HepG2 (cell line): ENCODE measurements around the gene DIP2C. TPM values are rescaled to one million over a fixed set of nuclear protein-coding genes. Genes with fewer than 3 reads are reported as not detected.

Experiments
- ARNT2 ChIP-seq: sonication (generic); formaldehyde crosslinking; IDR thresholded peaks from 2 replicates; pipeline ENCODE4 v1.8.0; 2022; ENCODE audit warnings: mild to moderate bottlenecking, low read depth, missing genetic modification reagents, moderate library complexity
- E2F1 ChIP-seq: sonication (generic); formaldehyde crosslinking; IDR thresholded peaks from 2 replicates; pipeline ENCODE4 v1.5.0; 2020; ENCODE audit warnings: missing genetic modification reagents
- HIVEP1 ChIP-seq: sonication (generic); formaldehyde crosslinking; IDR thresholded peaks from 2 replicates; pipeline ENCODE4 v1.4.0; 2020; ENCODE audit warnings: mild to moderate bottlenecking, missing genetic modification reagents
- KDM5B ChIP-seq: sonication (generic); formaldehyde crosslinking; IDR thresholded peaks from 2 replicates; pipeline ENCODE4 v1.4.0; 2020; ENCODE audit warnings: missing genetic modification reagents, mild to moderate bottlenecking, borderline replicate concordance
- MAX ChIP-seq: IDR thresholded peaks from 2 replicates; pipeline ENCODE4 v1.6.1; 2012; ENCODE audit warnings: inconsistent platforms
- MTF1 ChIP-seq: sonication (generic); formaldehyde crosslinking; IDR thresholded peaks from 2 replicates; pipeline ENCODE4 v1.5.0; 2020; ENCODE audit warnings: missing genetic modification reagents
- TFAP4 ChIP-seq: sonication (generic); IDR thresholded peaks from 2 replicates; pipeline ENCODE4 v1.6.1; 2016; ENCODE audit warnings: low read depth, borderline replicate concordance
- ZNF142 ChIP-seq: sonication (generic); formaldehyde crosslinking; IDR thresholded peaks from 2 replicates; pipeline ENCODE4 v1.4.0; 2020; ENCODE audit warnings: missing genetic modification reagents
- polyA plus RNA-seq, 8 experiments: library from polyadenylated mRNA; depleted of rRNA in 3 of 8; stranded (reverse) in 7 of 8; unstranded in 1 of 8; fragments of >200 nt; fragmentation: Illumina TruSeq in 4 of 8; extraction: Trizol in 4 of 8; gene quantifications; 2 replicates each; pipeline versions ENCODE4 v1.2.1 to v1.2.3, GENCODE V29; 2011 to 2016; ENCODE audit warnings: low read depth in 4 of 8, missing spikeins in 1 of 8, mixed read lengths in 1 of 8; ENCODE audit not compliant: insufficient read depth in 1 of 8
- total RNA-seq, 5 experiments: library from RNA; depleted of rRNA; stranded (reverse); fragments of >200 nt; fragmentation: Illumina TruSeq; extraction: Trizol; gene quantifications; 2 replicates each; pipeline ENCODE4 v1.2.3, GENCODE V29; 2016; ENCODE audit warnings: low read depth in 1 of 5

The DIP2C gene
- total and polyA plus RNA-seq, 2 of the 13 experiments (the other 11 are each of a cell fraction or from before 2014, with no cell fraction given), result 2.2 to 2.7 TPM

GRCh38 chr10:389836-390448, 299.5 kb downstream of the DIP2C start (continued):
- no peak for TF ChIP-seq E2F1 (CRISPR knock-in tag)
- no peak for TF ChIP-seq HIVEP1 (CRISPR knock-in tag)
- TF ChIP-seq KDM5B (CRISPR knock-in tag), result no peak
- TF ChIP-seq MAX, result no peak
- TF ChIP-seq TFAP4, result no peak
- TF ChIP-seq ARNT2, result no peak
- no peak for TF ChIP-seq MTF1
- no peak for TF ChIP-seq ZNF142 (CRISPR knock-in tag)
